Fibroblast of the aortic adventitia (primary cell): ENCODE measurements around the gene CDK17. TPM values are rescaled to one million over a fixed set of nuclear protein-coding genes. Genes with fewer than 3 reads are reported as not detected.

ENCODE experiments used
- DNase-seq: peaks from one replicate; pipeline ENCODE4 v3.0.0-alpha.2; 2010; ENCODE audit warnings: low read depth
- H3K4me3 ChIP-seq: 2 replicates; pipeline ENCODE4 v1.5.1; 2011; ENCODE audit warnings: low read depth, mild to moderate bottlenecking, control low read depth, low read length, moderate library complexity
- total RNA-seq: library from RNA; depleted of rRNA; stranded (reverse); fragments of >200 nt; gene quantifications from 2 replicates; pipeline ENCODE4 v1.2.3, GENCODE V29; 2012; ENCODE audit warnings: low replicate concordance
- TF ChIP-seq, protein P1 (sequence below): IDR thresholded peaks from 2 replicates; pipeline ENCODE4 v1.5.1; 2011; ENCODE audit warnings: mild to moderate bottlenecking, low read length, control low read depth, inconsistent platforms; ENCODE audit not compliant: insufficient read depth

CDK17 gene
- total RNA-seq, 1 donor = 49.1 TPM

DNA sequence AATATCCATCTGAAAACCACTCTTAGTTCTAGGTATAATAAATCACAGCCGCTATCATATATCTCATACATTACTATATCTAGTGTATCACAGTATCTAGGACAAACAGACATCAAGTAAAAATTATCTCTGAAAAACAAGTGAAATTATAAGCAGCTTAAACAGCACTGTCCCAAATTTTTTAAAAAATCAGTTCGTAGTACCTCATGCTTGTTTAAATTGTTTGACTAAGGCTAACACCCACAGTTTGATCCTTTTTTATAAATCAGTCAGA, 33.9 kb downstream of the CDK17 start:
- TF ChIP-seq, protein P1, sequence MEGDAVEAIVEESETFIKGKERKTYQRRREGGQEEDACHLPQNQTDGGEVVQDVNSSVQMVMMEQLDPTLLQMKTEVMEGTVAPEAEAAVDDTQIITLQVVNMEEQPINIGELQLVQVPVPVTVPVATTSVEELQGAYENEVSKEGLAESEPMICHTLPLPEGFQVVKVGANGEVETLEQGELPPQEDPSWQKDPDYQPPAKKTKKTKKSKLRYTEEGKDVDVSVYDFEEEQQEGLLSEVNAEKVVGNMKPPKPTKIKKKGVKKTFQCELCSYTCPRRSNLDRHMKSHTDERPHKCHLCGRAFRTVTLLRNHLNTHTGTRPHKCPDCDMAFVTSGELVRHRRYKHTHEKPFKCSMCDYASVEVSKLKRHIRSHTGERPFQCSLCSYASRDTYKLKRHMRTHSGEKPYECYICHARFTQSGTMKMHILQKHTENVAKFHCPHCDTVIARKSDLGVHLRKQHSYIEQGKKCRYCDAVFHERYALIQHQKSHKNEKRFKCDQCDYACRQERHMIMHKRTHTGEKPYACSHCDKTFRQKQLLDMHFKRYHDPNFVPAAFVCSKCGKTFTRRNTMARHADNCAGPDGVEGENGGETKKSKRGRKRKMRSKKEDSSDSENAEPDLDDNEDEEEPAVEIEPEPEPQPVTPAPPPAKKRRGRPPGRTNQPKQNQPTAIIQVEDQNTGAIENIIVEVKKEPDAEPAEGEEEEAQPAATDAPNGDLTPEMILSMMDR = no peak
- no peak overlapping the region for H3K4me3 ChIP-seq
- DNase-seq = no peak

DNA sequence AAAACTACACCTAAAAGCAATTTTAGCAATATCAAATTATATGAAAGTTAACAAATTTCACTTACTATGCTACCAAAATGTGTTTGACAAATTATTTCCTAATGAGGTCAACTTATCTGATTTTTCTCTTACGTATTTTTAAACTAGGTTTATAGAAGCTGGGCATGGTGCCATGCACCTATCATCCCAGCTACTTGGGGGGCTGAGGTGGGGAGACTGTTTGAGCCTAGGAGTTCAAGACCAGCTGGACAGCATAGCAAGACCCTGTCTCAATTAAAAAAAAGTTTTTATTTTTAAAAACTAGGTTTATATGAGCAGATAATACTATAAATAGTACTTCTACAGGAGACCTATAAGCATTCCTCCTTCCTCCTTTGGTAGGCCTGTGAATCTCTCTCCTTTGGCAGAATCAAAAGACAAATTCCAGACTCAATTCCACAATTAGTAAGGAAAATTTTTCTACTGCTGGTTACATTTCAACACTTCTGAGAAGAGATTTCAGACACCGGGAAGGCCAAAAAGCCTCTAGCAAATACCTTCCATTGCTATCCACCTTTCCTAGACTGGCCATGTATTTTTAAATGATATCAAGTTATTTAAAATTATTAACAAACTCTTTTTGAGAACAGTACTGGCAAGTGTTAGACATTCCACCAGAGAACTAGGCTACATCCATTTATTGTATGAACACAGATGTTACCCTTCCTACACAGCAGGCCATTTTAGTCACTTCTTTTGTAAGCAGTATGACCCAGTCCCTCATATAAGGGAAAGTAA, 34.4 kb downstream of the CDK17 start:
- TF ChIP-seq, protein P1 = no peak
- DNase-seq = peak; percentile 59
- no peak overlapping the region for H3K4me3 ChIP-seq

DNA sequence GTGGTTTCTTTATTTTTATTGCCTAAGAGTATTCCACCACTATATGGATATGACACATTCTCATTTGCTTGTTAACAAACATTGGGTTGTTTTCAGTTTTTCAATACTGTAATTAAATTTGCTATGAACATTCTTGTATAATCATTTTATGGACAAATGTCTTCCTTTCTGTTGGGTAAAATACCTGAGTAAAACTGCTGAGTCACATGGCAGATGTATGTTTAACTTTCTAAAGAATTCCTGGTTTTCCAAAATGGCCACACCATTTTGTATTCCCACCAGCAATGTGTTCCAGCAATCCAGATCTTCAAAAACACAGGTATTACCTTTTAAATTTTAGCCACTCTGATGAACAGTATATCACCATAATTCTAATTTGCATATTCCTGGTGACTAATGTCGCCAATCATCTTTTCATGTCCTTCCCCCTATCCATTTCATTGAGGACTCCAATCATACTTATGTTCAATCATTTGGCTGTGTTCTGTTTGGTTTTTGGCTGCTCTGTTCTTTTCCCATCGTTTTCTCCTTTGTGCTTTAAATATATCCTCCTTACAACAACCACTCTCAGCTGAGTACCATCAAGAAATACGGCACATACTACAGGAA, 36.0 kb downstream of the CDK17 start:
- H3K4me3 ChIP-seq = no peak overlapping the region
- no peak for DNase-seq
- TF ChIP-seq, protein P1 = no peak

DNA sequence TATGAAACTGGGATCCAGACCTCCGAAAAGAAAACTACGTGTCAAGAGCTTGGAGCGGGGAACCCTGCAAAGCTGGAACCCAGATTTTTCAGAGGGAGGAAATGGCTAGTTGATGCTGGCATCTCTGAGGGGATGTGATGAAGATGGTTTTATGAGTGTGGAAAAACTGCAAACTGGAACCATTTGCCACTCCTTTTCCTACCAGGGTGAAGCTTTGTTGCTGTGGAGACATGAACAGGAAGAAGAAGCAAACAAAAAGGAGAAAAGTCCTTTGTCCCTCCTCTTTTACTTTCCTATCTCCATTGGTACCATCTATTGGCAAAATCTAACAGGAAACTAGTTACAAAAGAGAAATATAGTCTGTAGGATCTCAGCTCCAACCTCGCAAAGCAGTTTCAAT, 39.2 kb downstream of the CDK17 start:
- TF ChIP-seq, protein P1 = no peak
- no peak overlapping the region for H3K4me3 ChIP-seq
- no peak for DNase-seq

DNA sequence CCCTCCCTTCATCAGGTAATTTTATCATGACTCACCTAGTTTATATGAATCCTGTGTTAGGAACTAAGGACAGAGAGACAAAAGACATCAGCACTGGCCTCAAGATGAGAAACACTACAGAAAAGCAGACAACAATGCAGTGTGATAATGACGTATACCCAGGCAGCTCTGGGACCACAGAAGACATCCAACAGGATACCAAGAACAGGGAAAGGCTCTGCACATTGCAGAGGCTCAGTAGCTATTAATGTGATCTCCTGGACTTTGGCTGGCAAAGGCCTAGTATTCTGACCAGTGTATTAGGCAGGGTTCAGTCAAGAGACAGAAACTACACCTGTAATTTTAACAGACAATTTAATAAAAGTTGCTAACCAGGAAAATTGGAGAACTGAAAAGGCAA, 39.7 kb downstream of the CDK17 start:
- TF ChIP-seq, protein P1 = no peak
- no peak overlapping the region for H3K4me3 ChIP-seq
- DNase-seq = no peak

DNA sequence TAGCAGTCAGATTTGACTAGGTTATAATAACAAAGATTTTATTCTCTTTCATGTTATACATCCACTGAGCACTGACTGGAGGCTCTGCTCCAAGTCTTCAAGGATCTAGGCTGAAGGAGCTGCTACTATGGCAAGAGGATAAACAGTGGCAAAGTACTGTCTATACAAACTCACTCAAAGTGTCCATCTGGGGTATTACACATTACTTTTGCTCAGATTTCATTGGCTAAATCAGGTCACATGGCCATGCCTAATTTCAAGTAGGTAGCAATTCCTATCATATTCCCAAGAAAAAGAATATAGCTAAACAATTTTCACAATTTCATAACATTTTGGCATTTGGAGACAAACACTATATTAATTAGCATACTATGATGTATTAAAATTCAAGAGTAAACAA, 40.9 kb downstream of the CDK17 start:
- DNase-seq = no peak
- TF ChIP-seq, protein P1 = peak; percentile 11
- H3K4me3 ChIP-seq = no peak overlapping the region
